HCT116 (cell line): ENCODE results near the gene TSPAN5. TPM values are rescaled to one million over a fixed set of nuclear protein-coding genes. Genes with fewer than 3 reads are reported as not detected.

Source experiments
- ATAC-seq: fragments of 200-7000 bp; cut with Tn5 transposase; 2 replicates; pipeline ENCODE4 v1.9.1; 2020; ENCODE audit warnings: mild to moderate bottlenecking, moderate library complexity
- BruUV-seq: library from RNA; stranded (reverse); fragments of 400-500 nt; replicated peaks from 2 replicates; lab custom pipeline; 2021; lab: Mats Ljungman, UMichigan
- CTCF ChIA-PET: fragments of 300-600 bp; sonication (Branson Sonifier 250); formaldehyde crosslinking; loops from one replicate; lab custom pipeline; 2021; ENCODE audit warnings: antibody characterized with exemption; lab: Charles Lee
- POLR2A ChIA-PET: fragments of 300-600, 350-600 bp; sonication (Branson Sonifier 250); formaldehyde crosslinking; loops from one replicate; lab custom pipeline; 2021; ENCODE audit warnings: antibody characterized with exemption; lab: Charles Lee
- RAD21 ChIA-PET, 2 experiments: fragments of 300-600 bp; sonication (Branson Sonifier 250); formaldehyde crosslinking; loops; one replicate each; lab custom pipeline; 2023; ENCODE audit warnings: low total read pairs in 2 of 2; ENCODE audit not compliant: uncharacterized antibody in 2 of 2, unreplicated experiment in 2 of 2, low non-redundant PET in 1 of 2; lab: Charles Lee
- DNase-seq: peaks from one replicate; pipeline ENCODE4 v3.0.0-alpha.2; 2010; ENCODE audit warnings: low read depth, low spot score
- H2AFZ ChIP-seq: fragments of 200-600 bp; shearing (Covaris generic), sonication (generic); 2 replicates; pipeline ENCODE4 v1.6.1; 2017; ENCODE audit warnings: low read depth, mixed run types, mixed read lengths, antibody characterized with exemption, low read length; ENCODE audit not compliant: poor library complexity, severe bottlenecking
- H3K27ac ChIP-seq: 2 replicates; pipeline ENCODE4 v1.5.1; 2012; ENCODE audit warnings: low read depth, low read length
- H3K27me3 ChIP-seq: fragments of 200-600 bp; sonication (generic); 2 replicates; pipeline ENCODE4 v1.6.1; 2016; ENCODE audit warnings: mixed run types, low read length, mixed read lengths; ENCODE audit not compliant: insufficient read depth
- H3K36me3 ChIP-seq, 2 experiments: fragments of 200-500 bp in 1 of 2; fragments of 200-600 bp in 1 of 2; sonication (Bioruptor generic) in 1 of 2; sonication (generic) in 1 of 2; 2 replicates each; pipeline versions ENCODE4 v1.5.1 to v1.6.1; 2014 to 2016; ENCODE audit warnings: low read length in 2 of 2, inconsistent platforms in 1 of 2, mixed read lengths in 1 of 2, mixed run types in 1 of 2; ENCODE audit not compliant: insufficient read depth in 2 of 2, control insufficient read depth in 1 of 2
- H3K4me1 ChIP-seq, 2 experiments: fragments of 200-600 bp in 1 of 2; sonication (generic) in 1 of 2; 2 replicates each; pipeline versions ENCODE4 v1.5.1 to v1.6.1; 2012 to 2017; ENCODE audit warnings: low read length in 2 of 2, inconsistent platforms in 1 of 2, mild to moderate bottlenecking in 1 of 2, mixed read lengths in 1 of 2, mixed run types in 1 of 2, moderate library complexity in 1 of 2; ENCODE audit not compliant: insufficient read depth in 2 of 2, control insufficient read depth in 1 of 2
- H3K4me2 ChIP-seq: fragments of 200-600 bp; sonication (generic); 2 replicates; pipeline ENCODE4 v1.6.1; 2017; ENCODE audit warnings: mixed run types, low read length, mixed read lengths
- H3K4me3 ChIP-seq, 2 experiments: fragments of 200-600 bp in 1 of 2; sonication (generic) in 1 of 2; replicated peaks in 1 of 2; 2 replicates each; pipeline ENCODE4 v1.5.1; 2011 to 2016; ENCODE audit warnings: low read length in 2 of 2, control low read depth in 1 of 2, low read depth in 1 of 2, mild to moderate bottlenecking in 1 of 2, mixed read lengths in 1 of 2, mixed run types in 1 of 2
- H3K79me2 ChIP-seq: fragments of 200-600 bp; sonication (generic); 2 replicates; pipeline ENCODE4 v1.6.1; 2017; ENCODE audit warnings: mild to moderate bottlenecking, mixed run types, low read length, moderate library complexity, mixed read lengths; ENCODE audit not compliant: insufficient read depth
- H3K9ac ChIP-seq: fragments of 200-600 bp; sonication (generic); 2 replicates; pipeline ENCODE4 v1.6.1; 2016; ENCODE audit warnings: low read length, mixed read lengths
- H3K9me2 ChIP-seq: fragments of 200-600 bp; sonication (generic), shearing (Covaris generic); 2 replicates; pipeline ENCODE4 v1.6.1; 2017; ENCODE audit warnings: mixed run types, mild to moderate bottlenecking, moderate library complexity; ENCODE audit not compliant: insufficient read depth
- H3K9me3 ChIP-seq, 2 experiments: fragments of 200-500 bp in 1 of 2; fragments of 200-600 bp in 1 of 2; sonication (Bioruptor generic) in 1 of 2; sonication (generic) in 1 of 2; 2 replicates each; pipeline ENCODE4 v1.6.1; 2014 to 2017; ENCODE audit warnings: low read length in 2 of 2, mixed read lengths in 2 of 2, inconsistent platforms in 1 of 2, low read depth in 1 of 2, mild to moderate bottlenecking in 1 of 2, mixed run types in 1 of 2, moderate library complexity in 1 of 2; ENCODE audit not compliant: control insufficient read depth in 1 of 2, insufficient read depth in 1 of 2
- H4K20me1 ChIP-seq: fragments of 200-600 bp; sonication (generic), shearing (Covaris generic); 2 replicates; pipeline ENCODE4 v1.6.1; 2017; ENCODE audit warnings: mixed run types, mild to moderate bottlenecking, moderate library complexity; ENCODE audit not compliant: insufficient read depth
- ATF3 ChIP-seq: IDR thresholded peaks from 2 replicates; pipeline ENCODE4 v1.6.1; 2012
- CBX3 ChIP-seq: IDR thresholded peaks from 2 replicates; pipeline ENCODE4 v1.6.1; 2012; ENCODE audit warnings: low read depth
- EZH2 ChIP-seq: fragments of 200-600 bp; sonication (generic); IDR thresholded peaks from 2 replicates; pipeline ENCODE4 v1.6.1; 2017; ENCODE audit warnings: antibody characterized with exemption, mixed run types
- EZH2phosphoT487 ChIP-seq: fragments of 200-600 bp; IDR thresholded peaks from 2 replicates; pipeline ENCODE4 v1.6.1; 2018; ENCODE audit warnings: antibody characterized with exemption, borderline replicate concordance
- FOSL1 ChIP-seq: IDR thresholded peaks from 2 replicates; pipeline ENCODE4 v1.6.1; 2012; ENCODE audit warnings: low read depth
- POLR2AphosphoS5 ChIP-seq: IDR thresholded peaks from 2 replicates; pipeline ENCODE4 v1.6.1; 2011; ENCODE audit warnings: mild to moderate bottlenecking, low read depth, low read length, moderate library complexity
- SIN3A ChIP-seq: IDR thresholded peaks from 2 replicates; pipeline ENCODE4 v1.6.1; 2012; ENCODE audit warnings: low read depth
- SP1 ChIP-seq: IDR thresholded peaks from 2 replicates; pipeline ENCODE4 v1.6.1; 2012; ENCODE audit warnings: low read depth
- SRF ChIP-seq: IDR thresholded peaks from 2 replicates; pipeline ENCODE4 v1.6.1; 2012; ENCODE audit warnings: low read depth
- YY1 ChIP-seq: IDR thresholded peaks from 2 replicates; pipeline ENCODE4 v1.6.1; 2011; ENCODE audit warnings: low read length, low read depth, moderate library complexity, mild to moderate bottlenecking; ENCODE audit not compliant: insufficient replicate concordance; ENCODE audit errors: extremely low read depth
- intact Hi-C: fragments of 100-400 bp; cut with micrococcal nuclease; formaldehyde crosslinking; loops from 2 replicates; pipeline ENCODE4 v1.10.0; 2022
- total RNA-seq: library from RNA; stranded (reverse); gene quantifications from one replicate; pipeline ENCODE4 v1.2.1, GENCODE V29; 2021; ENCODE audit not compliant: unreplicated experiment
- TF ChIP-seq, protein P1 (sequence below): IDR thresholded peaks from 2 replicates; pipeline ENCODE4 v1.6.1; 2011; ENCODE audit warnings: mild to moderate bottlenecking, low read length, moderate library complexity; ENCODE audit not compliant: insufficient replicate concordance; ENCODE audit errors: extremely low read depth
- TF ChIP-seq, protein P2 (sequence below): IDR thresholded peaks from 2 replicates; pipeline ENCODE4 v1.6.1; 2012; ENCODE audit warnings: low read depth
- TF ChIP-seq, protein P3 (sequence below): IDR thresholded peaks from 2 replicates; pipeline ENCODE4 v1.6.1; 2012

Gene TSPAN5
- total RNA-seq, 1 experiment from 2014 or later: 56.8 TPM

- H2AFZ ChIP-seq: no peak overlapping the region
- H3K4me1 ChIP-seq: no peaks in the 10 kb centered on the region
- no peaks in the 10 kb centered on the region for H3K27me3 ChIP-seq
- no peak for TF ChIP-seq SRF
- TF ChIP-seq, protein P1, sequence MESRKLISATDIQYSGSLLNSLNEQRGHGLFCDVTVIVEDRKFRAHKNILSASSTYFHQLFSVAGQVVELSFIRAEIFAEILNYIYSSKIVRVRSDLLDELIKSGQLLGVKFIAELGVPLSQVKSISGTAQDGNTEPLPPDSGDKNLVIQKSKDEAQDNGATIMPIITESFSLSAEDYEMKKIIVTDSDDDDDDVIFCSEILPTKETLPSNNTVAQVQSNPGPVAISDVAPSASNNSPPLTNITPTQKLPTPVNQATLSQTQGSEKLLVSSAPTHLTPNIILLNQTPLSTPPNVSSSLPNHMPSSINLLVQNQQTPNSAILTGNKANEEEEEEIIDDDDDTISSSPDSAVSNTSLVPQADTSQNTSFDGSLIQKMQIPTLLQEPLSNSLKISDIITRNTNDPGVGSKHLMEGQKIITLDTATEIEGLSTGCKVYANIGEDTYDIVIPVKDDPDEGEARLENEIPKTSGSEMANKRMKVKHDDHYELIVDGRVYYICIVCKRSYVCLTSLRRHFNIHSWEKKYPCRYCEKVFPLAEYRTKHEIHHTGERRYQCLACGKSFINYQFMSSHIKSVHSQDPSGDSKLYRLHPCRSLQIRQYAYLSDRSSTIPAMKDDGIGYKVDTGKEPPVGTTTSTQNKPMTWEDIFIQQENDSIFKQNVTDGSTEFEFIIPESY: no peak
- no peak for TF ChIP-seq POLR2AphosphoS5
- H3K79me2 ChIP-seq: peaks cover 84% of the 10 kb centered on the region
- H3K4me2 ChIP-seq: no peak overlapping the region
- H4K20me1 ChIP-seq: no peaks in the 10 kb centered on the region; the same call in 1 of the 2 replicates
- no peaks in the 10 kb centered on the region for H3K9me3 ChIP-seq
- no peak for DNase-seq
- no peak overlapping the region for H3K9ac ChIP-seq
- no peak overlapping the region for H3K4me3 ChIP-seq
- ChIA-PET RAD21 (no interaction called here), POLR2A (no interaction called here), CTCF (no interaction called here)
- ATAC-seq: no peak
- no peaks in the 10 kb centered on the region for H3K36me3 ChIP-seq
- no peak overlapping the region for H3K27ac ChIP-seq
- no TSS peak for BruUV-seq
- no peaks in the 10 kb centered on the region for H3K9me2 ChIP-seq
- intact Hi-C loops: no loop called here
Observed at GRCh38 chr4:98540803-98541202, 117.6 kb downstream of the TSPAN5 start.

DNA sequence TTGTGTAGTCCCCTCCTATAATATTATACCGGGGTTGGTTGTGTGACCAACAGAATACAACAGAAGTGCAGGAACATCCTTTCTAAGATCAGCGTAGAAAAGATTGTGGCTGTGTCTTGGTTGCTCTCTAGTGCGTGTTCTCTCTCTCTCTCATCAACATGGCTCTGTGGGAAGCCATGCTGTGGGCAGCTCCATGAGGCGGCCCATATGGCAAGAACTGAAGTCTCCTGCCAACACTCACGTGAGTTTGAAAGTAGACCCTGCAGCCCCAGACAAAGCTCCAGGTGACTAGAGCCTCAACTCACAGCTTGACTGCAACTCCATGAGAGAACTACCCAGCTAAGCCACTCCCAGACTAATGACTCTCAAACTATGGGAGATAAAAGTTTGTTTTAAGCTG, 118.7 kb downstream of the TSPAN5 start:
- no peak overlapping the region for H3K27ac ChIP-seq
- BruUV-seq: no TSS peak
- ChIA-PET RAD21 (no interaction called here), CTCF (no interaction called here), POLR2A (no interaction called here)
- H3K9ac ChIP-seq: no peak overlapping the region
- no peaks in the 10 kb centered on the region for H3K4me1 ChIP-seq
- DNase-seq (no peak), ATAC-seq (no peak)
- peaks cover 74% of the 10 kb centered on the region for H3K79me2 ChIP-seq
- H3K36me3 ChIP-seq: no peaks in the 10 kb centered on the region
- intact Hi-C loops: no loop called here
- H3K27me3 ChIP-seq: no peaks in the 10 kb centered on the region
- no peaks in the 10 kb centered on the region for H3K9me3 ChIP-seq
- no peak overlapping the region for H2AFZ ChIP-seq
- H3K9me2 ChIP-seq: no peaks in the 10 kb centered on the region
- no peaks in the 10 kb centered on the region; the same call in 1 of the 2 replicates for H4K20me1 ChIP-seq
- no peak overlapping the region for H3K4me2 ChIP-seq
- H3K4me3 ChIP-seq: no peak overlapping the region
- no peak for TF ChIP-seq EZH2
- no peak for TF ChIP-seq ATF3
- no peak for TF ChIP-seq YY1
- no peak for TF ChIP-seq SIN3A
- TF ChIP-seq, protein P2, sequence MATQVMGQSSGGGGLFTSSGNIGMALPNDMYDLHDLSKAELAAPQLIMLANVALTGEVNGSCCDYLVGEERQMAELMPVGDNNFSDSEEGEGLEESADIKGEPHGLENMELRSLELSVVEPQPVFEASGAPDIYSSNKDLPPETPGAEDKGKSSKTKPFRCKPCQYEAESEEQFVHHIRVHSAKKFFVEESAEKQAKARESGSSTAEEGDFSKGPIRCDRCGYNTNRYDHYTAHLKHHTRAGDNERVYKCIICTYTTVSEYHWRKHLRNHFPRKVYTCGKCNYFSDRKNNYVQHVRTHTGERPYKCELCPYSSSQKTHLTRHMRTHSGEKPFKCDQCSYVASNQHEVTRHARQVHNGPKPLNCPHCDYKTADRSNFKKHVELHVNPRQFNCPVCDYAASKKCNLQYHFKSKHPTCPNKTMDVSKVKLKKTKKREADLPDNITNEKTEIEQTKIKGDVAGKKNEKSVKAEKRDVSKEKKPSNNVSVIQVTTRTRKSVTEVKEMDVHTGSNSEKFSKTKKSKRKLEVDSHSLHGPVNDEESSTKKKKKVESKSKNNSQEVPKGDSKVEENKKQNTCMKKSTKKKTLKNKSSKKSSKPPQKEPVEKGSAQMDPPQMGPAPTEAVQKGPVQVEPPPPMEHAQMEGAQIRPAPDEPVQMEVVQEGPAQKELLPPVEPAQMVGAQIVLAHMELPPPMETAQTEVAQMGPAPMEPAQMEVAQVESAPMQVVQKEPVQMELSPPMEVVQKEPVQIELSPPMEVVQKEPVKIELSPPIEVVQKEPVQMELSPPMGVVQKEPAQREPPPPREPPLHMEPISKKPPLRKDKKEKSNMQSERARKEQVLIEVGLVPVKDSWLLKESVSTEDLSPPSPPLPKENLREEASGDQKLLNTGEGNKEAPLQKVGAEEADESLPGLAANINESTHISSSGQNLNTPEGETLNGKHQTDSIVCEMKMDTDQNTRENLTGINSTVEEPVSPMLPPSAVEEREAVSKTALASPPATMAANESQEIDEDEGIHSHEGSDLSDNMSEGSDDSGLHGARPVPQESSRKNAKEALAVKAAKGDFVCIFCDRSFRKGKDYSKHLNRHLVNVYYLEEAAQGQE: no peak
- TF ChIP-seq SP1: no peak
- no peak for TF ChIP-seq EZH2phosphoT487
- TF ChIP-seq, protein P3, sequence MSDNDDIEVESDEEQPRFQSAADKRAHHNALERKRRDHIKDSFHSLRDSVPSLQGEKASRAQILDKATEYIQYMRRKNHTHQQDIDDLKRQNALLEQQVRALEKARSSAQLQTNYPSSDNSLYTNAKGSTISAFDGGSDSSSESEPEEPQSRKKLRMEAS: no peak
- TF ChIP-seq CBX3: no peak
- TF ChIP-seq POLR2AphosphoS5: no peak
- no peak for TF ChIP-seq SRF
- no peak for TF ChIP-seq FOSL1
